OCI-LY1 (cell line): ENCODE measurements around the gene PIM1.
"Not testable (repeated sequence)": the region's sequence is repeated elsewhere in the genome, so short reads cannot be mapped to it uniquely, and the experiment has no call there.

Experiments
- CTCF ChIP-seq: fragments of 200-600 bp; sonication (generic), shearing (Covaris generic); IDR thresholded peaks from 2 replicates; pipeline ENCODE4 v1.5.1; 2017; ENCODE audit warnings: mild to moderate bottlenecking, antibody characterized with exemption, low read length, moderate library complexity, mixed read lengths
- EZH2 ChIP-seq: fragments of 200-600 bp; sonication (generic), shearing (Covaris generic); IDR thresholded peaks from 2 replicates; pipeline ENCODE4 v1.8.0; 2017; ENCODE audit warnings: borderline replicate concordance, mixed run types, mild to moderate bottlenecking, antibody characterized with exemption, low read length, moderate library complexity, mixed read lengths

- TF ChIP-seq CTCF, EZH2: not testable (repeated sequence)
These were observed 41.0 kb upstream of the PIM1 start for GRCh38 chr6:37128863-37129443.
